Aorta (tissue), 5 donors: ENCODE data around the gene SEMA6B. TPM values are rescaled to one million over a fixed set of nuclear protein-coding genes. Genes with fewer than 3 reads are reported as not detected.
"Not testable (repeated sequence)": the region's sequence is repeated elsewhere in the genome, so short reads cannot be mapped to it uniquely, and the experiment has no call there.

Experiments
- ATAC-seq: fragments of 200-7000 bp; cut with Tn5 transposase; one replicate; pipeline ENCODE4 v1.9.1; 2022; ENCODE audit warnings: moderate library complexity; ENCODE audit not compliant: low FRiP score
- DNase-seq, 2 donors: peaks; one replicate each; pipeline ENCODE4 v3.0.0-alpha.2; 2020
- H3K27ac ChIP-seq, 2 donors: one replicate each; pipeline ENCODE4 v1.5.1; 2013; ENCODE audit warnings: low read length in 2 of 2, mild to moderate bottlenecking in 2 of 2, moderate library complexity in 2 of 2, control low read depth in 1 of 2, inconsistent platforms in 1 of 2, low read depth in 1 of 2
- H3K27me3 ChIP-seq, 2 donors: one replicate each; pipeline ENCODE4 v1.6.1; 2013; ENCODE audit warnings: control low read depth in 1 of 2, low read length in 1 of 2, mild to moderate bottlenecking in 1 of 2, moderate library complexity in 1 of 2; ENCODE audit not compliant: insufficient read depth in 2 of 2, control insufficient read depth in 1 of 2
- H3K36me3 ChIP-seq, 2 donors: one replicate each; pipeline ENCODE4 v1.6.1; 2013; ENCODE audit warnings: control low read depth in 1 of 2, low read length in 1 of 2, mild to moderate bottlenecking in 1 of 2; ENCODE audit not compliant: insufficient read depth in 2 of 2, control insufficient read depth in 1 of 2
- H3K4me1 ChIP-seq, 2 donors: one replicate each; pipeline ENCODE4 v1.6.1; 2013; ENCODE audit warnings: low read length in 2 of 2, control low read depth in 1 of 2, mild to moderate bottlenecking in 1 of 2, moderate library complexity in 1 of 2; ENCODE audit not compliant: insufficient read depth in 2 of 2, control insufficient read depth in 1 of 2
- H3K4me3 ChIP-seq, 2 donors: one replicate each; pipeline ENCODE4 v1.5.1; 2013; ENCODE audit warnings: low read length in 2 of 2, control low read depth in 1 of 2, mild to moderate bottlenecking in 1 of 2
- H3K9me3 ChIP-seq: one replicate; pipeline ENCODE4 v1.6.1; 2013; ENCODE audit warnings: mild to moderate bottlenecking, low read length; ENCODE audit not compliant: control insufficient read depth
- WGBS, 2 donors: extraction: QIAGEN DNeasy Blood & Tissue Kit; methylation state at CpG; one replicate each; pipeline ENCODE4 v1.1.7; 2013; 5-methylcytosine and 5-hydroxymethylcytosine counted together
- intact Hi-C, 2 donors: fragments of 100-400 bp; cut with DNase I; formaldehyde crosslinking; loops; one replicate each; pipeline versions ENCODE4 v1.14.2 to v1.15.0; 2022
- polyA plus RNA-seq, 2 donors: library from polyadenylated mRNA; stranded (reverse); fragments of 200-250 nt; gene quantifications; one replicate each; pipeline ENCODE4 v1.2.3, GENCODE V29; 2013
- total RNA-seq, 2 donors: library from RNA; stranded (reverse); fragmentation: NEBNext Ultra II Directional; extraction: Animal tissue kit (Norgen Biotek cat#: 25700); gene quantifications; one replicate each; pipeline ENCODE4 v1.2.1, GENCODE V29; 2021
- donor health status: healthy with polysubstance abuse.
- donor health status: Bipolar disorder and iron deficiency.
- donor health status: DM: no; HTN: no; CAD: no.
- donor health status: DM: no; HTN: no; CAD: no.
- donor health status: DM: yes; HTN: yes; CAD: no.

The SEMA6B gene
- total and polyA plus RNA-seq, 4 donors, result 0.43 to 32.0 (median 13.5) TPM

GRCh38 chr19:4598712-4599111 is 39.2 kb upstream of the SEMA6B start:
- WGBS, 2 donors, result 1 to 4% methylated on average over 12 to 17 of the region's 17 CpGs
- no peak for DNase-seq
- Histone ChIP-seq H3K4me1 (no peaks in the 10 kb centered on the region), H3K4me3 (no peak overlapping the region), H3K27me3 (no peaks in the 10 kb centered on the region), H3K27ac (no peak overlapping the region), H3K9me3 (no peaks in the 10 kb centered on the region), H3K36me3 (no peaks in the 10 kb centered on the region)
- intact Hi-C loops, result no loop called here
- ATAC-seq, result no peak

GRCh38 chr19:4597975-4598671 is 38.6 kb upstream of the SEMA6B start:
- no peak overlapping the region for H3K27ac ChIP-seq
- ATAC-seq, result no peak
- DNase-seq, result peak in 1 of 2 donors; percentile 61

GRCh38 chr19:4597278-4597974 is 37.9 kb upstream of the SEMA6B start:
- intact Hi-C loops, result no loop called here
- no peaks in the 10 kb centered on the region for H3K4me1 ChIP-seq
- no peak overlapping the region for H3K4me3 ChIP-seq
- 3 to 4% methylated on average over 26 to 27 of the region's 27 CpGs for WGBS, 2 donors
- H3K9me3 ChIP-seq, result no peaks in the 10 kb centered on the region
- DNase-seq (no peak), ATAC-seq (no peak)
- H3K27ac ChIP-seq, result no peak overlapping the region
- no peaks in the 10 kb centered on the region for H3K36me3 ChIP-seq
- H3K27me3 ChIP-seq, result no peaks in the 10 kb centered on the region

More at GRCh38 chr19:4597975-4598671, 38.6 kb upstream of the SEMA6B start:
- Histone ChIP-seq H3K36me3 (no peaks in the 10 kb centered on the region), H3K4me3 (no peak overlapping the region), H3K27me3 (no peaks in the 10 kb centered on the region), H3K9me3 (no peaks in the 10 kb centered on the region), H3K4me1 (no peaks in the 10 kb centered on the region)
- 0 to 1% methylated on average over 18 to 32 of the region's 32 CpGs for WGBS, 2 donors
- intact Hi-C loops, result no loop called here

GRCh38 chr19:4596033-4596904 is 36.8 kb upstream of the SEMA6B start:
- ATAC-seq, result no peak
- no peak for DNase-seq
- Histone ChIP-seq H3K4me3 (no peak overlapping the region), H3K4me1 (no peaks in the 10 kb centered on the region), H3K9me3 (no peaks in the 10 kb centered on the region), H3K27ac (no peak overlapping the region), H3K36me3 (no peaks in the 10 kb centered on the region), H3K27me3 (no peaks in the 10 kb centered on the region)
- intact Hi-C loops, result no loop called here
- 29 to 31% methylated on average over 21 of the region's 21 CpGs for WGBS, 2 donors

GRCh38 chr19:4595158-4595557 is 35.7 kb upstream of the SEMA6B start:
- H3K27me3 ChIP-seq, H3K4me3 ChIP-seq, DNase-seq, H3K27ac ChIP-seq, H3K9me3 ChIP-seq, H3K4me1 ChIP-seq, H3K36me3 ChIP-seq, ATAC-seq, intact Hi-C loops: not testable (repeated sequence)
- WGBS, 2 donors, result 92 to 93% methylated on average over 9 of the region's 9 CpGs

- whole genome bisulfite sequencing, 2 donors, result 55% methylated on average over 9 of the region's 9 CpGs
- ATAC-seq (no peak), DNase-seq (no peak)
- Histone ChIP-seq H3K27ac (no peak overlapping the region), H3K9me3 (no peaks in the 10 kb centered on the region), H3K4me3 (no peak overlapping the region), H3K4me1 (no peaks in the 10 kb centered on the region), H3K36me3 (no peaks in the 10 kb centered on the region), H3K27me3 (no peaks in the 10 kb centered on the region)
- intact Hi-C loops, result no loop called here
Observed at GRCh38 chr19:4594201-4594600, 34.7 kb upstream of the SEMA6B start.

DNA sequence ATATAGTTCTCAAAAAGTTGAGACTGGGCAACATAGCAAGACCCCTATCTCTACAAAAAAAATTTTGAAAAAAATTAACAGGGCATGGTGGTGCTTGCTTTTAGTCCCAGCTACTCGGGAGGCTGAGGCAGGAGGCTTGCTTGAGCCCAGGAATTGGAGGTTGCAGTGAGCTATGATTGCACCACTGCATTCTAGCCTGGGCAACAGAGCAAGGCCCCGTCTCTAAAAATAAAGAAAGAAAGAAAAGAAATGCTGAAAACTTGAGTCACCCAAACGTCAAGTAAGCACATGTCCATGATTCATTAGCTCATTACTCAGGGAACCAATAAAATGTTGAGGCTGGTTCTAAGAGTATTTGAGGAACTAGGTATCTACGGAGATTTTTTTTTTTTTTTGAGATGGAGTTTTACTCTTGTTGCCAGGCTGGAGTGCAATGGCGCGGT is 33.9 kb upstream of the SEMA6B start:
- intact Hi-C loops, result no loop called here
- H3K9me3 ChIP-seq, result no peaks in the 10 kb centered on the region
- no peaks in the 10 kb centered on the region for H3K4me1 ChIP-seq
- H3K27ac ChIP-seq, result no peak overlapping the region
- ATAC-seq (no peak), DNase-seq (no peak)
- 44 to 52% methylated on average over 6 of the region's 6 CpGs for WGBS, 2 donors
- H3K4me3 ChIP-seq, result no peak overlapping the region
- no peaks in the 10 kb centered on the region for H3K27me3 ChIP-seq
- no peaks in the 10 kb centered on the region for H3K36me3 ChIP-seq

DNA sequence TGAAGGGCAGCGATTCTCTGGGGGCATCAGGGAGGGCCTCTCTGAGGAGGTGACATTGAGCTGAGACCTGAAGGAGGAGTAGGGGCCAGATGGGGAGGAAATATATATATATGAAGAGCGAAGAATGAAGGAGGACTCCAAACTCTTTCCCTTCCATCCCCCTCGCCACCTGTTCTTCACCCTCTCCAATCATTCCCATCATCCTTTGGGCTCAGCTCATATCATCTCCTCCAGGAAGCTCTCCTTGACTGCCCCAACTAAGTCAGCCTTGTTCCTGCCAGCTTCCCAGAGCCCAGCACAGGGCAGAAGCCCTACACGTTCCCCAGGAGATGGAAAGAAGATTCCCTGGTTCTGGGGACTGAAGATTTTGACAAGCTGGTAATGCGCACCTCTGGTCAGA is 33.0 kb upstream of the SEMA6B start:
- DNase-seq, result no peak
- intact Hi-C loops, result no loop called here

More for the DNA sequence above, 33.0 kb upstream of the SEMA6B start:
- Histone ChIP-seq H3K4me1 (no peaks in the 10 kb centered on the region), H3K9me3 (no peaks in the 10 kb centered on the region), H3K36me3 (no peaks in the 10 kb centered on the region), H3K27ac (no peak overlapping the region), H3K27me3 (no peaks in the 10 kb centered on the region), H3K4me3 (no peak overlapping the region)
- 74 to 76% methylated on average over 5 of the region's 5 CpGs for WGBS, 2 donors
- no peak for ATAC-seq
